Kidney (tissue), 14 donors: ENCODE results near the gene MRGPRD. TPM values are rescaled to one million over a fixed set of nuclear protein-coding genes. Genes with fewer than 3 reads are reported as not detected.
"Not testable (repeated sequence)": the region's sequence is repeated elsewhere in the genome, so short reads cannot be mapped to it uniquely, and the experiment has no call there.

Experiments
- DNase-seq, 5 donors: peaks; one replicate each; pipeline ENCODE4 v3.0.0-alpha.2; 2013 to 2020
- FAIRE-seq: peaks from 2 replicates; lab custom pipeline; 2012; peaks lifted over from hg19 to GRCh38; lab: Jason Lieb, UNC
- H3K27ac ChIP-seq, 2 donors: one replicate each; pipeline ENCODE4 v1.7.0; 2013; ENCODE audit warnings: low read depth in 2 of 2, low read length in 2 of 2, inconsistent platforms in 1 of 2
- H3K27me3 ChIP-seq: one replicate; pipeline ENCODE4 v1.7.1; 2013; ENCODE audit warnings: low read length, inconsistent platforms; ENCODE audit not compliant: control insufficient read depth, insufficient read depth
- H3K36me3 ChIP-seq, 3 donors: one replicate each; pipeline versions ENCODE4 v1.7.0 to v1.7.1; 2013; ENCODE audit warnings: low read length in 3 of 3, control low read depth in 1 of 3, inconsistent platforms in 1 of 3; ENCODE audit not compliant: insufficient read depth in 3 of 3, control insufficient read depth in 2 of 3
- H3K4me1 ChIP-seq, 3 donors: one replicate each; pipeline versions ENCODE4 v1.7.0 to v1.7.1; 2013; ENCODE audit warnings: low read length in 3 of 3, inconsistent platforms in 1 of 3, low read depth in 1 of 3; ENCODE audit not compliant: control insufficient read depth in 2 of 3, insufficient read depth in 2 of 3
- H3K4me3 ChIP-seq, 3 donors: one replicate each; pipeline versions ENCODE4 v1.7.0 to v1.8.1; 2013; ENCODE audit warnings: low read length in 3 of 3, control low read depth in 1 of 3, inconsistent platforms in 1 of 3
- H3K9ac ChIP-seq, 3 donors: one replicate each; pipeline versions ENCODE4 v1.7.0 to v1.7.1; 2013; ENCODE audit warnings: low read length in 3 of 3, control low read depth in 1 of 3, inconsistent platforms in 1 of 3
- H3K9me3 ChIP-seq, 3 donors: one replicate each; pipeline versions ENCODE4 v1.7.0 to v1.7.1; 2013; ENCODE audit warnings: low read length in 3 of 3, control low read depth in 1 of 3, inconsistent platforms in 1 of 3; ENCODE audit not compliant: control insufficient read depth in 2 of 3, insufficient read depth in 1 of 3
- intact Hi-C: fragments of 100-400 bp; cut with DNase I; formaldehyde crosslinking; loops from one replicate; pipeline ENCODE4 v1.11.1; 2022
- polyA plus RNA-seq: library from polyadenylated mRNA; stranded (reverse); fragments of 350-450 nt; fragmentation: Illumina TruSeq; extraction: RNeasy Lipid Tissue Mini Kit (QIAGEN cat#74804); gene quantifications from one replicate; pipeline ENCODE4 v1.2.3, GENCODE V29; 2014; ENCODE audit warnings: low read depth, low replicate concordance; ENCODE audit not compliant: insufficient read depth
- total RNA-seq: library from RNA; stranded (reverse); fragmentation: NEBNext Ultra II Directional; extraction: Animal tissue kit (Norgen Biotek cat#: 25700); gene quantifications from one replicate; pipeline ENCODE4 v1.2.1, GENCODE V29; 2021
- TF ChIP-seq, protein P1 (sequence below): IDR thresholded peaks from 3 replicates; pipeline ENCODE4 v1.5.1; 2012; ENCODE audit warnings: mild to moderate bottlenecking, moderate library complexity, borderline replicate concordance; ENCODE audit not compliant: insufficient read depth; ENCODE audit errors: extremely low read depth
- donor health status: control.
- donor health status: control.
- donor health status: control.
- donor health status: control.
- donor health status: control.
- donor health status: DM: yes; HTN: yes; CAD: no.
- donor health status: Normal renal cell carcinoma (clear cell type).

MRGPRD gene
- total and polyA plus RNA-seq, 2 donors from 2014 or later, result not detected

DNA sequence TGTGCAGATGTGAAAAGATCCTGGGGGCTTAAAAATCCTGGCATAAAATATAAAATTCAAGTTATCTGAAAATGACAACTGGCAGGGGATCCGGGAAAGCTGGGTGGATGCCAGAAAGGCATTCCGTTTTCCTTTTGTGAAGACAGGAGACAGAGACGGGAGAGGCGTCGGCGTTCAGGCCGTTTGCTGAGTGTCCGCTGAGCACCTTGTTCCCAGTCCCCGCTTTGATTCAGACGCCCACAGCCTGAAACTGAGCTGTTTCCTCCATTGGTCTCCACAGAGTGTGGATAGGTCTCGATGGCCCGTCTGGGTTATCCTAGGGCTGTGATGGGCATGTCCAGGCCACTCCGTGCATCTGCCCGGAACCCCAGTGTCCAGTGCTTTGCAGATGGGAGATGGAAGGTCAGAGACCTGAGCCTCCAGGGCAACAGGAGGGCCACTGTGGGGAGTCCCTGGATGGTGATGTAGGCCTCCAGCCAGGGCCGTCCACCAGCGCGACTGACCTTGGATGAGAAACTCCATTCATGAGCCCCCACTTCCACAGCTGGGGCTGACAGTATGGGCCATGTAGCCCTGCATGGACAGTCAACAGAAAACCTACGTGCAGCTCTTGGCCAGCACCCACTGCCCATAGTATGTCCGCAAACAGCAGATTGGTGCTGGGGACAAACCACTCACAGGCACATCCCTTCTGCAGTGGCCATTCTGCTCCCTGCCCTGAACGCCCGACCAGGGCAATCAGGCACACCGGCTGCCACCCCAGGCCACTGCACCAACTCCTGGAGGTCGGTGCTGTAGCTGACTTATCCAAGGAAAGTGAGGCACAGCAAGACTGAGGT, 20.7 kb upstream of the MRGPRD start:
- Histone ChIP-seq H3K4me1 (peaks cover 0 to 5% (median 0%) of the 10 kb centered on the region in 3 donors), H3K27me3 (no peaks in the 10 kb centered on the region), H3K27ac (peak overlapping the region in 1 of 2 donors; percentile 51), H3K4me3 (no peak overlapping the region), H3K9ac (no peak overlapping the region), H3K36me3 (no peaks in the 10 kb centered on the region), H3K9me3 (no peaks in the 10 kb centered on the region)
- TF ChIP-seq, protein P1, sequence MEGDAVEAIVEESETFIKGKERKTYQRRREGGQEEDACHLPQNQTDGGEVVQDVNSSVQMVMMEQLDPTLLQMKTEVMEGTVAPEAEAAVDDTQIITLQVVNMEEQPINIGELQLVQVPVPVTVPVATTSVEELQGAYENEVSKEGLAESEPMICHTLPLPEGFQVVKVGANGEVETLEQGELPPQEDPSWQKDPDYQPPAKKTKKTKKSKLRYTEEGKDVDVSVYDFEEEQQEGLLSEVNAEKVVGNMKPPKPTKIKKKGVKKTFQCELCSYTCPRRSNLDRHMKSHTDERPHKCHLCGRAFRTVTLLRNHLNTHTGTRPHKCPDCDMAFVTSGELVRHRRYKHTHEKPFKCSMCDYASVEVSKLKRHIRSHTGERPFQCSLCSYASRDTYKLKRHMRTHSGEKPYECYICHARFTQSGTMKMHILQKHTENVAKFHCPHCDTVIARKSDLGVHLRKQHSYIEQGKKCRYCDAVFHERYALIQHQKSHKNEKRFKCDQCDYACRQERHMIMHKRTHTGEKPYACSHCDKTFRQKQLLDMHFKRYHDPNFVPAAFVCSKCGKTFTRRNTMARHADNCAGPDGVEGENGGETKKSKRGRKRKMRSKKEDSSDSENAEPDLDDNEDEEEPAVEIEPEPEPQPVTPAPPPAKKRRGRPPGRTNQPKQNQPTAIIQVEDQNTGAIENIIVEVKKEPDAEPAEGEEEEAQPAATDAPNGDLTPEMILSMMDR, result no peak
- FAIRE-seq (no peak), DNase-seq (peak in 3 of 5 donors; percentile 7 to 65 (median 42))
- intact Hi-C loops, result no loop called here

DNA sequence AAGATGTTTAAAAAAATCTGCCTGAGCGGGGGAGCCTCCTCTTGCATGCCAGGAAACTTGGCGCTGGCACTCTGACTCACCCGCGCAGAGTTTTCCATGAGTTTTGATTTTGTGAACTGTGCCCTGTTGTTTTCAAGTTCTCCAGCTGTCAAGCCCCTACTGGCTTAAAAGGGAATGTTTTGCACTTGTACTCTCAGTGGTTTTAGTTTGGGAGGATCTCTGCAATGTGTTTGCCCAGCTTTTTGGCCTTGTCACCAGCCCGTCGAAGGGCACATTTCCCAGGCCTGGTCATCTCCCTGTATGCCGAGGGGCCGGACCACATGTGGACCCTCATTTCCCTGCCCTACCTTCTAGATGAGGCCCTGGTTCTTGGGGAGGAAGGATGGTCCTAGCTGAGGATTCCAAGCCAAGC, 20.1 kb upstream of the MRGPRD start:
- FAIRE-seq, result peak; percentile 33
- Histone ChIP-seq H3K27ac (peak overlapping the region in 1 of 2 donors; percentile 51), H3K27me3 (no peaks in the 10 kb centered on the region), H3K36me3 (no peaks in the 10 kb centered on the region), H3K4me1 (peaks cover 0 to 5% (median 0%) of the 10 kb centered on the region in 3 donors), H3K4me3 (no peak overlapping the region), H3K9me3 (no peaks in the 10 kb centered on the region), H3K9ac (no peak overlapping the region)
- TF ChIP-seq, protein P1, result peak; percentile 34
- peak in 4 of 5 donors; percentile 10 to 65 (median 40) for DNase-seq
- intact Hi-C loops, result no loop called here

DNA sequence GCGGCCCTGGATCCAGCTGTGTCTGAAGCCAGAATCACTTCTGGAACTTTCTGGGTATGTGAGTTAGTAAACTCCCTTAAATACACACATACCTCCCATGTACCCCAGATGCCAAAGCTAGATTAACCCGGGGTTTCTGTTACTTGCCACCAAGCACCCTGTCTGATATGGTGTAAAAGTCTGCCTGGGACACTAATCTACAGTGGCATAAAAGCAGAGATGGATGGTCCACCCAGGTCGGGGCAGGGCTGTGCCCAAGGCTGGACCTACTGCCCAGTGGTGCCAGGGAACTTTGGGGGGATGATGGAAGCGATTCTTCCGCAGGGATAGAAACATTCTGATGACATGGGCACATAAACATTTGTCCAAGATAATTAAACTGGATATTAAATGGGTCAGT, 19.6 kb upstream of the MRGPRD start:
- peak overlapping the region; percentile 16 to 32 for H3K27ac ChIP-seq
- peak in 3 of 5 donors; percentile 2 to 37 (median 34) for DNase-seq
- intact Hi-C loops, result no loop called here
- no peaks in the 10 kb centered on the region for H3K9me3 ChIP-seq
- H3K9ac ChIP-seq, result peak overlapping the region in 1 of 3 donors; percentile 65
- H3K4me3 ChIP-seq, result no peak overlapping the region
- no peaks in the 10 kb centered on the region for H3K36me3 ChIP-seq
- TF ChIP-seq, protein P1, result no peak
- H3K27me3 ChIP-seq, result no peaks in the 10 kb centered on the region
- H3K4me1 ChIP-seq, result peaks cover 0 to 5% (median 0%) of the 10 kb centered on the region in 3 donors
- no peak for FAIRE-seq

DNA sequence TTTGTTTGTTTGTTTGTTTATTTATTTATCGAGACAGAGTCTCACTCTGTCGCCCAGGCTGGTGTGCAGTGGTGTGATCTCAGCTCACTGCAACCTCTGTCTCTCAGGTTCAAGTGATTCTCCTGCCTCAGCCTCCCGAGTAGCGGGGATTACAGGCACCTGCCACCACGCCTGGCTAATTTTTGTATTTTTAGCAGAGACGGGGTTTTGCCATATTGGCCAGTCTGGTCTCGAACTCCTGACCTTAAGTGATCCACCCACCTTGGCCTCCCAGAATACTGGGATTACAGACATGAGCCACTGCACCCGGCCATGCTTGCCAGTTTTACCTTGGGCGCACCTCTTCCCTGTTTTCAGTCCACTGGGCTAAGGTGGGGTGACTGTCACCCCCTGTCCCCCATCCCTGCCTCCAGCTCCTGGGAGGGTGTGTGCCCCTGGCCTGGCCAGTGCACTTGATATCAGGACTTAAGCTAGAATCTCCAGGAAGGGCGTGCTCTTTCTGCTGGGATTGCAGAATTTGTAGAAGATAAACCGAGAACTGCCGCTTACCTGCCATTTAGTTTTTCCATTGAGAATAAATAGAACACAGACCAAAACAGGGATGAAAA, 19.1 kb upstream of the MRGPRD start:
- H3K9me3 ChIP-seq, H3K4me3 ChIP-seq, H3K27me3 ChIP-seq, H3K4me1 ChIP-seq, H3K36me3 ChIP-seq, intact Hi-C loops, FAIRE-seq: not testable (repeated sequence)
- peak overlapping the region; percentile 16 to 32 for H3K27ac ChIP-seq
- H3K9ac ChIP-seq, result peak overlapping the region in 1 of 3 donors; percentile 65
- DNase-seq, result peak in 2 of 5 donors; percentile 1 to 56
